SKM-1 treated with dmso at 0.1 percent for 144 hours (cell line): ENCODE measurements around the gene RORB.

ENCODE experiments used
- DNase-seq: peaks from one replicate; lab custom pipeline; 2025; ENCODE audit not compliant: unreplicated experiment; lab: John Stamatoyannopoulos, UW

RORB gene

DNA sequence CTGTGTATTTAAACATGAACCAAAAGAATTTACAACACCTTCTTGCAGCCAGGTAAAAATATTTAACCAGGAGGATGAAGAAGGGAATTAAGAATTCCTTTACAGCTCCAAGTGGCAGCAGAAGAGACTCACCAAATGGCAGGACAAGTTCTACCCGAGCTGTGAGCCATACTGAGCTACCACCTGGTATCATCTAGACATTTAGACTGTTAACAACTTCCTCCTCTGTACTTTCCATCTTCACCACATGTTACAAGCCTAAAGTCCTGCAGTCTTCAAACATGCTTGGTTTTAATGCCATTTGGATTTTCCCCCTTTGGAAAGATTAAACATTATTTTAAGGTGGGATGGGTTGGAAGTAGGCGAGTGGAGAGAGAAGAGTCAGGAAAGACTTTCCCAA is 200.4 kb downstream of the RORB start:
- DNase-seq, result no peak

DNA sequence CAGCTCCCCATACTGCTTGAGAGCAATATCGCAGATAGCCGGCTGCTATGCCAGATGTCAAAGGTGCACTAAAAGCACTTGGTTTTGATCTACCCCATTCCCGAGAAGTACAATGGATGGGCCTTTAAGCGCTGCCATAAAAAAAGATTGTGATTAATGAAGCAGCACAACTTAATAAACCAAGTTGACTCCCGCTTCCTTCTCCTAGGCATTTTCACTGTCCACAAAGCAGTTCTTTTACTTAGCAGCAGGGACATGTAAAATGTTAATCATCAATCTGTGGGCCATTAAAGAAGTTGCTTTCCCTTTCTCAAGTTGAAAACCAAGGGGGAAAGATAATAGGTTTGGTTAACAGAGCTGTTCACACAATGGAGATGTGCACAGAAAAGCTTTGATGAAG is 214.2 kb downstream of the RORB start:
- DNase-seq, result no peak

DNA sequence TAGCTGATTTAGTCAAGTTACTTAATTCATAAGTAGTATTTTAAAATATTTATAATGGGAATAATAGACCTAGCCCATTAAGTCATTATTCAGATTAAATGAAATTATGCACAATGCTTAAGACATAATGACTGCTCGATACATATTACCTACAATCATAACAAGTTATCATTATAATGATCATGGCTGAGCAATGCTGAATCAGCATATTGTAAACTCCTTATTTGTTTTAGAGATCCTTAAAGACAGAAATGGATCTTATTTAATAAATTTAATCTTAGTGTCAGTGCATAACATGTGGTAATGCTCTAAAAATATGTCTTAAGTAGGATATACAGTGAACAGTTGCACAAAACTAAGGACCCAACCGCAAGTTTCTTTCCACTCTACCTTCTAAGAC is 221.6 kb downstream of the RORB start:
- DNase-seq, result no peak

DNA sequence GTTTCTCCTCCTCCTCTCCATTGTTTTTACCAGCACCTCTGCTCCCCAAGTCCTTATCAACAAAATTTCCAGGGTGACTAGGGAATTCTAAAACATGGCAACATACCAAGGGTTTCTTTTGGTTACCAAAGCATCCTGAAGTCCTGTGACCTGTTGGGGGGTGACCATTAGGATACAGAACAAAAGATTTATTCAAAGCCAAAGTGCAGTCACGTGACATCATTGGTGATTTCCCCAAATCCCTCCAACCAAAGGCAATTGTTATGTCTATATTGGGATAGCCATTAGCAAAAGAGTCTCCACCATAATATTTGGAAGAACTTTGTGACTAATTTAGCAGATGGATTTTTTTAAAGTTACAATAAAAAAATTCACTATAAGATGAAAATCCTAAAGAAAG is 222.2 kb downstream of the RORB start:
- no peak for DNase-seq

DNA sequence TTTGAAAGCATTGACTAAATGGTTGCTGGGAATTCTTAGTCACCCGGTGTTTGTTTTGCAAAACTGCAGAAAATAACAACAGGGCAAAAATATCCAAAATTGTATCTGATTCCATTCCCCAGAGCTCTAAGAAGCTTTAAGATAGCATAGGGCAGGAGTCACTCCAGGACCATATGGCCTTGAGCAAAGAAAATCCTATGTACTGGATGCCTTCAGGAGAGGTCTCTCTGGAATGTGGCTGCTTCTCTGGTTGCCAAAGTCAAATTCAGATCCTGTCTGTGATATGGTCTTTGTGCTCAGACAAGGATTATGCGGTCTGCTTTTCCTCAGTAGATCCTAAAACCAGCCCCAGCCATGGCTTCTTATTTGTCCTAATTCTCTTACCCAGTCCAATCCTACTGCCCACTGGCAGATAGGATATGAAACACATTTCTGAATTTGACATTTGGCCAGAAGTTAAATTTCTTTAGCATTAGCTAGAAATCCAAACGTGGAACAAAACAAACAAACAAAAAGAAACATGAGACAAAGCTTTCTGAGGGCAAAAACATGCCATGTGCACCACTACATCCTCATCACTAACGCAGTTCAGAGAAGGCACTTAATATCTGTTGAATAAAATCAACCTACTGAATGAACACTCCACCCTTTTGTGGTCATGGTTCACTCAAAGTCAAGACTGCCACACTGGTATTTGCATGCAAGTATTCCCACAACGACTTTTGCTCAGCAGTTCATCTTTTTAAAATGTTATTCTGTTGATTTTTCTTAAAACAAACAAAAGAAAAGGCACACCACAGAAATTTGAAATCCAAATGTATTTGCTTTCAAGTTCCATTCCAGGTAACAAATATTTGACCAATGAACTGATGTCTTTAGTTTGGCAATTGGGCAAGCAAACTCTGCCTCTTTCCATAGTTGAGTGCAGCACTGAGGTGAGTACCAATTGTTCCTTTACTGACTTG is 224.8 kb downstream of the RORB start:
- DNase-seq, result no peak

DNA sequence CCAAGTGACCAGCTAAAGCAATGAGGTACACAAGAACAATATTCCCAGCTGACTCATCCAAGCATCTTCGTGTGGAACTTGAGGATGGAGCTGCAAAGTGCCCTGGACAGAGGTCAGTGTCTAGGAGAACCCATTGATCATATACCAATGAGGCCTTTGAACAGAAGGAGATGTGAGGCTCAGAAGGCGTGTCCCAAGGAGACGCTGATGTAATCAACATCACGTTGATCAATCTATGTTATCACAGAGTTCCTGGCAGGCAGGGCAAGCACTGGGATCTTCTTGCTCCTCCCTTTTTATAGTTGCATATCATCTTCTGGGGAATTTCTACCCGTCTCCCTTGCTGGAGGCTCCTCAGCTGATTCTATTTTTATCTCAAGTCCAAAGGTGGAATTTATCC is 227.2 kb downstream of the RORB start:
- DNase-seq, result no peak

DNA sequence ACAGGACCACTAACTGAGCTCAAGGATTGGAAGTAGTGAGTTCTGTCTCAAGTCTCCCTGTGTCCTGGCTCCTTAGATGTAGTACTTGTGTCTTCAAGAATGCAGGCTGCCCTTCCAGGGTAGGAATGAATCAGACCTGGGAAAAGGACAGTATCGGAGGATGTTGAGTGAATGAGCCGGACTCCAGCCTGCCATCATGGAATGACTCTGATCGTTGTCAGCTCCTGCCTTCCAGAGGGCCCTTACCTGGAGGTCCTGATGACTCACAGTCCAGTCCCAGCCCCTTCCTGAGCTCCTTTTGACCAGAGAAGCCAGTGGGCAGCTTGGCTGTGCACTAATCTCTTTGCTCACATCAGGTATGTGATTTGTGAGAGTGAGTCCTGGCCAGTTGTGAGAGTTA is 229.4 kb downstream of the RORB start:
- DNase-seq, result no peak

DNA sequence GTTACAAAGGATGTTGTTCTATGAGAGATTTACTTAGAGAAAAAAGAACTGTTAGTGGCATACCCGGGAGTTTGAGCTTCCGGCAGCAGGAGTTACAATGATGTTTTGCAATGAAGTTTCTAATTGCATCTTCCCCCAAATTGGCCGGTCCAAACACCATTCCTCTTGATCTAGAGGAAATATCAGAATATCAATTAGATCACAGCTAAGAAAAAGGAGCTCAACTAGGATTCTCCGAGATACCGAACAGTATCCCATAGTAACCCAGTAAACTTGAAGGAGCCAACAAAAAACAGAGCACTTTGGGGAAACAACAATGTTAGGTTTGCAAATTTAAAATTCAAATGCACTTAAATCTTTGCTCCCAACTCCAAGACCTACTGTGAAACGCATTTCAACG is 231.0 kb downstream of the RORB start:
- no peak for DNase-seq

DNA sequence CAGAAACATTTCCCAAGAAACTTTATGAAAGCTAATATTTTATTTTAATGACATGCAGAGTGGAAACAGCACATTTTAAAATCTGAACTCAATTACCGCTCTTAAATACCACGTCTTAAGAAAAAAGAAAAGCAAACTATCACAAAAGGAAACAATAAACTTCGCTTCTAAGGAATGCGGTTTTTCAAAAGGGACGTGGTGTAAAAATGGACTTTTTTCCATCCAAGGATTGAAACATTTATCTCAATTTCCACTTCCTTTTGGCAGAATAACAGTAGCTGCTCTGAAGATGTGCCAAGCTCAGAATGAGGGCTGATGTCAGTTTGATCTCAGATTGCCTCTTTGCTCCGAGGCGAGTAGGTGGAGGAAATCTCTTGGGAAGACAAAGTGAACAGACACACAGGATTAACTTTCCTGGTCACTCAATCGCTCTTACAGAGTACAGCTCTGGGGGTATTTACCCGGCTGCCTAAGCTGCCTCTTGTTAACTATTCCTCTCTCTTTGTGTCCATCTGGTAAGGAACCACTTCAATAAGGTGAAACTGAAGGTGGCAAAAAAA is 232.1 kb downstream of the RORB start:
- no peak for DNase-seq

DNA sequence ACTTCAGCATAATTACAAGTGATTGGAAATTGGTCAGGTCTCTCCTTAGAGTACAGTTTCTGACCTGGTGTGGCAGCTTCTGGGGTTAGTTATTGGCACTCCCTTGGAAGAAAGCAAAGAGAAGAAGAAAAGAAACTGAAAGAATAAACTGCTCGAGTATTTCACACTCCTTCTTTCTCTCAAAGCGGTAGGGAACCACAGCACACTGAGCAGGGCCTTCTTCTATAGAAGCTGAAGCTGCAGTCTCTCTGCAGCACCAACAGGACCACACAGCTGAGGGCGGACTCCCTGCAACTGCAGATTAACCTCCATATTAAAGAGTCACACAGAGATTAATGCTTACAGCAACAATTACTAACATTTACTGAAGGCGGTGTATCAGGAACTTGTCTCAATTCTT is 238.6 kb downstream of the RORB start:
- DNase-seq, result no peak

DNA sequence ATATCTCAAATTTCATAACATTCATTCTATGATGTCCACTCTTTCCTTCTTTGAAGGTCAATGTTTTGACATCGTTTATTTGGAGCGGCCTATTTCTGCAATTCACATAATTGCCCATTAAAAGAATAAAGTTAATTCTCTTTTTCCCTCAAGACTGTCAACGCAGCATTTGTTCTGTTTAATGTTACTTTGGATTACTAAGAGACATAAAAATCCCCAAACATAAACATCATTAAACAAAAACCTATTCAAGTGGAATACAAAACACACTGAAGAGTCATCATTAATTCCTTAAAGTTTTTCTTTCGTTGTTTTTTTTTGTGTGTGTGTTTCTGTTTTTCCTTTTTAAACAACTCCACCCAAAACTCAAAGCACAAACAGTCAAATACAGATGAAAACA is 239.5 kb downstream of the RORB start:
- DNase-seq, result no peak

DNA sequence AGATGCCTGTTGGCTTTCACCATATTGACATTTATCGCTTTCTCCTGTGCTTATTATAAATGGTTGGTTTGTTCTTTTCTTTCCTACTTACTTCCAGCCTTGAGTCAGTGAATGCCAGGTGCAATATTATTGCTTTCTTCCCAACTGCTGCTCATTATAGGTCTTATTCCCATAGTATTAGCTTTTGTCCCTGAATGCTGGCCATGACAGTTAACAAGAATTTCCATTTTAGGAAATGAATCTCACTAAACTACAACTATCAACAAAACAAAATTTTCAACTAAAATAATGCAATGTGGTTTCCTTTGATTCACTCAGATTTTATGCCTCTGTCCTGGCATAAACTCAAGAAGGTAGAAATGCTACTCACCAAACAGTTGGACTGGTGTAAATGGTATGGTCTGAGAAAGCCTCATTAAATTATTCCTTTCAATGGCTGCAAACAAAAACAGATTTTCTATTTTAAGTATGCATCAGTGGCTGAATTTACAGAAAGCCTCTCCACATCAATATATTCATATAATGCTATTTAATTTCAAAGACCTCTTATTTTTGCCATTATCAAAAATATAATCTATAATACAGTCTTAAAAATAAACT is 245.2 kb downstream of the RORB start:
- DNase-seq, result no peak
